HL-60 (cell line): ENCODE measurements around the gene ACSS3.

Experiments used
- DNase-seq, 2 experiments: peaks; one replicate each; pipeline ENCODE4 v3.0.0-alpha.2; 2010 to 2020; ENCODE audit warnings: low read depth in 1 of 2, low spot score in 1 of 2
- H3K27ac ChIP-seq: fragments of 250-450 bp; sonication (Bioruptor Pico); replicated peaks from 2 replicates; pipeline ENCODE4 v1.5.1; 2020; ENCODE audit warnings: mild to moderate bottlenecking, moderate library complexity
- H3K27me3 ChIP-seq: fragments of 250-450 bp; sonication (Bioruptor Pico); 2 replicates; pipeline ENCODE4 v1.5.1; 2021; ENCODE audit warnings: mild to moderate bottlenecking, moderate library complexity; ENCODE audit not compliant: insufficient read depth, poor library complexity, severe bottlenecking
- H3K4me3 ChIP-seq: replicated peaks from 2 replicates; pipeline ENCODE4 v1.5.1; 2011; ENCODE audit warnings: mild to moderate bottlenecking, control low read depth, low read length; ENCODE audit not compliant: insufficient read depth
- CTCF ChIP-seq: IDR thresholded peaks from one replicate; pipeline ENCODE4 v1.5.1; 2011; ENCODE audit warnings: low read length, control low read depth, inconsistent platforms; ENCODE audit not compliant: insufficient read depth
- GABPA ChIP-seq: IDR thresholded peaks from 2 replicates; pipeline ENCODE4 v1.6.1; 2012; ENCODE audit warnings: low read depth
- POLR2AphosphoS5 ChIP-seq: IDR thresholded peaks from 2 replicates; pipeline ENCODE4 v1.6.1; 2012; ENCODE audit warnings: low read depth
- REST ChIP-seq: IDR thresholded peaks from 2 replicates; pipeline ENCODE4 v1.6.1; 2012; ENCODE audit warnings: low read depth; ENCODE audit not compliant: insufficient replicate concordance
- SPI1 ChIP-seq: IDR thresholded peaks from 2 replicates; pipeline ENCODE4 v1.6.1; 2012; ENCODE audit warnings: low read depth, mild to moderate bottlenecking, borderline replicate concordance

The ACSS3 gene

GRCh38 chr12:81077329-81077685, 572 bp upstream of the ACSS3 start:
- TF ChIP-seq POLR2AphosphoS5 (no peak), REST (no peak), SPI1 (no peak)
- Histone ChIP-seq H3K4me3 (no peak overlapping the region), H3K27me3 (peaks cover 30% of the 10 kb centered on the region), H3K27ac (no peak overlapping the region)
- DNase-seq = no peak

- Histone ChIP-seq H3K27me3 (peaks cover 30% of the 10 kb centered on the region), H3K4me3 (no peak overlapping the region), H3K27ac (no peak overlapping the region)
- TF ChIP-seq GABPA (no peak), SPI1 (no peak), CTCF (no peak), REST (no peak), POLR2AphosphoS5 (no peak)
- DNase-seq = no peak
These were observed 754 bp downstream of the ACSS3 start for GRCh38 chr12:81078469-81079196.

- no peak for TF ChIP-seq REST
- no peak for TF ChIP-seq POLR2AphosphoS5
- TF ChIP-seq GABPA = no peak
- no peak for TF ChIP-seq SPI1
- TF ChIP-seq CTCF = no peak
- peaks cover 30% of the 10 kb centered on the region for H3K27me3 ChIP-seq
- H3K4me3 ChIP-seq = no peak overlapping the region
- no peak overlapping the region for H3K27ac ChIP-seq
- no peak for DNase-seq
These were observed 1.6 kb downstream of the ACSS3 start for GRCh38 chr12:81079280-81080076.
